DOHH2 (cell line): Measurements from ENCODE around the gene SCAMP4.

Source experiments
- CTCF ChIP-seq: fragments of 200-600 bp; sonication (generic); IDR thresholded peaks from one replicate; pipeline ENCODE4 v1.5.1; 2014; ENCODE audit warnings: antibody characterized with exemption, mild to moderate bottlenecking, low read depth, low read length; ENCODE audit not compliant: poor library complexity, severe bottlenecking
- EZH2phosphoT487 ChIP-seq: fragments of 200-600 bp; sonication (generic); IDR thresholded peaks from 2 replicates; pipeline ENCODE4 v1.6.1; 2017; ENCODE audit warnings: borderline replicate concordance, mild to moderate bottlenecking, antibody characterized with exemption, low read length, moderate library complexity, mixed read lengths

GRCh38 chr19:1925544-1925943 lies 20.3 kb downstream of the SCAMP4 start:
- TF ChIP-seq CTCF = no peak
- TF ChIP-seq EZH2phosphoT487 = no peak
